ENCODE data around the gene ANKRD17.

The ANKRD17 gene

DNA sequence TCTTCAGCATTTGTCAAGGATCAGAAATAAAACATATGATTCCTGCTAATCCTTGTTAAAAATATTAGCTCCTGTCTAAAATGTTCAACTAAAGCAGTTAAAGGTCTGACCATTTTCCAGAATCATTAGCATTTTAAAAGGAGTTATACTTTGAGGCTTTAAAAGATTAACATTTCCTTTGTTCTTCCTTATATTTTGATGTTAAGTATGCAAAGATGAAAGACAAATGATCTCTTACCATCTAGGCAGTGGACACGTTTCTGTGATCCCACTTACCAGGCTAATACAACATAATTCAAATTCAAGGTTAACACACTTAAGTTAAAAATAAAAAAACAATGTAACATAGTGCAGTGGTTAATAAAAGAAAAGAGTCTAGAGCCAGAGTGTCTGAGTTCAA is 127.3 kb downstream of the ANKRD17 start:
- DNase-seq (ENCODE audit: insufficient read length, low spot score) (no peak), FAIRE-seq (no peak)

DNA sequence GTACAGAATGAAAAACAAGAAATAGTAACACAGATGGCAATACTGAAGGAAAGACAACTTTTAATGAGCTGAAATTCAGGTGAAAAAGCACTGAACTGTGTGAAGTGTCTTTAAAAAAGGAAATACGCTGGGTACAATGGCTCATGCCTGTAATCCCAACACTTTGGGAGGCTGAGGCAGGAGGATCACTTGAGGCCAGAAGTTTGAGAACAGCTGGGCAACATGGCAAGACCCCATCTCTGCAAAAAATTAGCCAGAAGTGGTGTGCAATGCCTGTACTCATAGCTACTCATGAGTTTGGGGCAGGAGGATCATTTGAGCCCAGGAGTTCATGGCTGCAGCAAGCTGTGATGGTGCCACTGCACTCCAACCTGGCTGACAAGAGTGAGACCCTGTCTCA is 129.3 kb downstream of the ANKRD17 start:
- FAIRE-seq (no peak), DNase-seq (ENCODE audit: insufficient read length, low spot score) (no peak)

DNA sequence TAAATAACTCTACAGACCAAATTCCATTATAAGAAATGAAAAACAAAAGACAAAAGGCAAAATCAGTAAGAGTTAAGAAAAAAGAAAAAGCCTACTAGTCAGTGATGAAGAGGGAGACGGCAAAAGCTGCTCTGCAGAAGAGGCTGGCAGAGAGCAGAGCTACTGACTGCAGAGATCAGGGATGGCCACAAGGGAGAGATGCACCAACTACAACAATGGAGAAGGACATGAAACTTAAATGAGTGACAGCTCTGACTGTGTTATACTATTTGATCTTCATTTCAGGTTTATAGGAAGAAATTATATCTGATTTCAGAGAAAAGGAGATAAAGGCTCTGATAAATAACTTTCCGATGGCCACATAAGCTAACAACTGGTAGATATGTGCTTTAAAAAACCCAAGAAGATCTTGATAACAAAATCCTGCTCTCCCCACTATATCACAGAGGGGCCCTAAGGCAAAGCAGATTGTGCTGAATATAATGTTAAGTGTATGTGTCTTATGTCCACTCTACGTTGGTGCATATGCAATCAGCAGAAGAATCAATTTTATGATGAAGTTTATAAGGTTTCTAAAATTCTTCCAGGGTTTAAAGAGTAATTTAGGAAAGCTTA is 130.7 kb downstream of the ANKRD17 start:
- DNase-seq (ENCODE audit: insufficient read length, low spot score) (peak; percentile 4), FAIRE-seq (no peak)

DNA sequence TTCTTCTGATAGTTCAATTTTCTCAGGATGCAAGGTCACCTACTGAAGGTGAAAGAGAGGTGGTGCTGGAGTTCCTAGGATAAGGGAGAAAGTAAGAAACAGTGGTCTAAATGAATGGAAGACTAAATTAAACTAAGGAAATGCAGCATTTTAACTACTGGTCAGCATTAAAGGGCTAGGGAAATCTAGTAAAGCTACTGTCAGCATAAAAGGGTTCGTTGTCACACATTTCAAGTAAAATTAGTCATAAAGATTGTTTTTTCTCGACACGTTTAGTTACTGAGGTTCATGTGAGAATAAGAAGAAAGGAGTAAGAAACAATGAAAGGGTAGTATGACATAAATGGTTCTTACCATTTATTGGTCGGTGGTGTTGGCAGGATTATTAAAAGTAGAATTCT is 149.1 kb downstream of the ANKRD17 start:
- FAIRE-seq = no peak
- no peak for DNase-seq (ENCODE audit: insufficient read length, low spot score)

DNA sequence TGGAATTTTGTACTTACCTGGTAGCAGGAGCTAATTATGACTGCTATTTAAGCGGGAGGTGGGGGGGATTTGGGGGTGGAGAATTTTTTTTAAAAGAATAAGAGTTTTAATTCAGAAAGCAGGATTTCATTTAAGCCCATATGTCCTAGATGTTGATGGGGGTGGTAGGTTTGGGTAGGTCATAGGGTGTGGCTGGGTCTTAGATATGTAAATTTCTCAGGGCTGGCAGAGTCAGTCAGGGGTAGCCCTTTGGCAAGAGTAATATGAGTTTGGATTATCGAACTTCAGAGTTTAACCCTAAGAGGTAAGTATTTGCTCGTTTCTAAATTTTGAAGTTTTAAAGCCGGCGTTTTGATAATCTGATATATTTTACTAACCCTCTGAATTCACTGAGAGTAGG is 153.9 kb downstream of the ANKRD17 start:
- no peak for DNase-seq (ENCODE audit: insufficient read length, low spot score)
- no peak for FAIRE-seq

DNA sequence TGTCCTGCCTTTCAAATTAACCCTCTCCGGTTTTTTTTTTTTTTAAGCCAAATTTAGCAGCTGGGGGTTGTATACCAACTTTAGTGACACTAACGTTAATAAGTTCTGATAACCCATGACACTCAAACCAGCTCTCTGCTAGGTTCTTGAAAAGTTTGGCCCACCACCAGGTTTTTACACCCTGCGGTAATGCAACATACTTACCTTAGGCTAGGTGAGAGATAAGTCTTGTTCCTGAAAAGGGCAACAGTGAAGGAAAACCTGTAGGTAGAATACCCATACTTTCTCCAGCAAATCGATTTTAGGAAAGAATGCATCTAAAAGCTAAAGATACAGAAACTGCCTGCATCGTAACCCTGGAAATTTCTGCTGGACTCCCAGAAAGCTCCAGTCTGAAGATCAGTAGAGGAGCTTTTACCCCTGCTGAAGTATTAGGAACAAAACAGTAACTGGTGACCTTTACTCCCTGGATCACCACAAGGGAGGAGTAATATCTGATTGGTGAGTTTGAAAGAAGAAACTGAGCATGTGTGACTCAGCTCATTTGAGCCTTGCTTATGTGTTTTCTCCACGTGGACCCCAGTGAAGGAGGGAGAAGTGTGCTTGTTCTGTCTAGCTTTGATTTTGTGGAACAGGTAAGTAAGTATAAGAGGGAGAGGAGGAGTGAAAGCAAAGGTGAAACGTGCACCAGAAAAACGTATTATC is 154.6 kb downstream of the ANKRD17 start:
- DNase-seq (ENCODE audit: insufficient read length, low spot score) = no peak
- FAIRE-seq = no peak

DNA sequence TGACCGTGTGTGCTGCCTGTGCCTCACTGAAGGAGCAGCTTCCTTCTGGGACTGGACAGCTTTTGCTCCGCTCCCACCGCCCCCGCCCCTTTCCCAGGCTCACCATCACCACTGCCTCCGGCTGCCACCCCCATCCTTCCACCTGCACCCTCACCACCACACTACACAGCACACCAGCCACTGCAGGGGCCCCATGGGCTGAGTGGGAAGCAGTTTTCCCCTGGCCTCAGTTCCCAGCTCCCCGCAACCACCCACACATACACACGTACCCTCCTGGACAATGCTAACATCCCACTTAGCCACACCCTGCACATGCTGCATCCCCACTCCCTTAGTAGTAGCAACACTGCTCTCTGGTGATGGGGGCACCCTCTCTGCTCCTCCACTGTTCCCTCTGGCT is 159.5 kb downstream of the ANKRD17 start:
- no peak for DNase-seq (ENCODE audit: insufficient read length, low spot score)
- no peak for FAIRE-seq

DNA sequence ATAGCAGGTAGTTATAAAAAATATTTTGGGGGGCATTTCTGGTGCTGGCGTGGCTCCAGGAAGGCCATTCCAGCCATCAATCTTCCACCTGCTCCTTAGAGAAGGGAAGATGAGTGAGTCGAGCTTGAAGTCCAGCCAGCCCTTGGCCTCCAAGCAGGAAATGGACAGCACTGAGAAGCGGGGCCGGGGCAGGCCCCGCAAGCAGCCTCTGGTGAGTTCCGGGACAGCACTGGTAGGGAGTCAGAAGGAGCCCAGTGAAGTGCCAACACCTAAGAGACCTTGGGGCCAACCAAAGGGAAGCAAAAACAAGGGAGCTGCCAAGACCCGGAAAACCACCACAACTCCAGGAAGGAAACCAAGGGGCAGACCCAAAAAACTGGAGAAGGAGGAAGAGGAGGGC is 159.9 kb downstream of the ANKRD17 start:
- DNase-seq (ENCODE audit: insufficient read length, low spot score) (no peak), FAIRE-seq (no peak)

DNA sequence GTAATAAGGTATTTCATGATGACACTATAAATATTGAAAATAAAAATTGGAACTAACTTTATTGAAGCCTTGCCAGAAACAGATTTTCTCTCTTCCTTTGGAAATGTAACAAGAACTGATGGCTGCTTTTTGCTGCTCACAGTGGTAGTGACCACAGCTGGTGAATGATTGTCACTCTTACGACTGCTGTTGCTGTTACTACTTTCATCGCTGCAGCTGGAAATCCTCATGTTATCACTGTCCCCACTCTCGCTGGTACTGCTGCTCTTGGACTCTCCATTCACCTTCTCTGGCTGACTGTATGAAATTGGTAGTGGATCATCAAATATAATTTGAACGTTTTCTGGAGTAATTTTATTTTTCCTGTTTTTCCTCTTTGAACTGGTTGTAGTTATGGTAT is 160.6 kb downstream of the ANKRD17 start:
- FAIRE-seq (no peak), DNase-seq (ENCODE audit: insufficient read length, low spot score) (no peak)

DNA sequence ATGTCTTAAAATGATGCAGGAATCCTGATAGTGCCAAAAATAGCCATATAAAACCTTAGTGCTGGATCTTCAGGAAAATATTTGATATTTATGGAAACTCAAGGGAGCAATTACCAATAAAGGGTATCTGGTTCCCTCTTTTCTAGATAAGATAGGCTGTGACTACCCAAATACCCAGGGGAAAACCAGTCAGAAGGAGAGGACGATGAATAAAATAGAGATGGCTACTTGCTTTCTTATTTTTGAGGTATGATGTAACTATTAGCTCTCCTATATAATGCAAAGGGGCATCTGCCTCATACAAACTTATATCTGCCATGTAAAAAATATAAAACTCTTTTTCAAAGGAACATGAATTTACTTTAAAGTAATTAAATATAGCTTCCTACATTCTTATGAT is 165.7 kb downstream of the ANKRD17 start:
- FAIRE-seq = no peak

DNA sequence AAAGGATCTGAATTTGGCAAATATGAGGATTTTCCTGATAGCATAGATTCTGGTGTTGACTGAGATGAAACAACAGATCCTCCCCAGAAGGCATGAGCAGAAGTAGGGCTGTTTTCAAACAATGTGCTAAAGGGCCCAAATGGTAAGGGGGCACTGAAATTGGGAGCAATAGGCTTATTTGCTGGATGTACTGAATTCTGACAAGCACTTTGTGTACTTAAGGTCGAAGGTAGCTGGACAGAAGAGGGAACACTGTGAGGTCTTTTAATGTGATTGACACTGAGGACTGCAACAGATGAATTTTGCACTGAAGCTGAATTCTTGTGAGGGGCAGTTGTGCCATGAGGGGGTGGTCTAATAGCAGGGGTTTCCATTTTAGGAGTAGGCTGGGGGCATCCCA is 167.9 kb downstream of the ANKRD17 start:
- DNase-seq (ENCODE audit: insufficient read length, low spot score) = no peak
- no peak for FAIRE-seq

More for the DNA sequence above, 165.7 kb downstream of the ANKRD17 start:
- DNase-seq (ENCODE audit: insufficient read length, low spot score) = no peak

DNA sequence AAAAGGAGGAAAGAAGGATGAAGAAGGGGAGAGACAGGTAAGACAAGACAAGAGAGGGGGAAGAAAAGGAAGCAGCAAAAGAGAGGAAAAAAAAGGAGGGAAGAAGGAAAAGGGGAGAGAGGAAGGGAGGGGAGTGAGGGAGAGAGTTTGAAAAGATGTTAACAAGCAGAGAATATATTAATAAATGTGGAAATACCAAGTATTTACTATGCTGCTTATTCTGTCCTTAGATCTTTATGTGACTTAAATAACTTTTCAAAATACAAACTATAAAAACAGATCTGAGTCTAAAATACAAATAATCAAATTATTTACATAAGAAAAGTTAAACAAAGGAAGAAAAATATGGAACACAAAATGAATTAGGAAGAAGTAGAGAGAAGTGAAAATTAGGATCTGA is 170.7 kb downstream of the ANKRD17 start:
- FAIRE-seq (no peak), DNase-seq (ENCODE audit: insufficient read length, low spot score) (no peak)

DNA sequence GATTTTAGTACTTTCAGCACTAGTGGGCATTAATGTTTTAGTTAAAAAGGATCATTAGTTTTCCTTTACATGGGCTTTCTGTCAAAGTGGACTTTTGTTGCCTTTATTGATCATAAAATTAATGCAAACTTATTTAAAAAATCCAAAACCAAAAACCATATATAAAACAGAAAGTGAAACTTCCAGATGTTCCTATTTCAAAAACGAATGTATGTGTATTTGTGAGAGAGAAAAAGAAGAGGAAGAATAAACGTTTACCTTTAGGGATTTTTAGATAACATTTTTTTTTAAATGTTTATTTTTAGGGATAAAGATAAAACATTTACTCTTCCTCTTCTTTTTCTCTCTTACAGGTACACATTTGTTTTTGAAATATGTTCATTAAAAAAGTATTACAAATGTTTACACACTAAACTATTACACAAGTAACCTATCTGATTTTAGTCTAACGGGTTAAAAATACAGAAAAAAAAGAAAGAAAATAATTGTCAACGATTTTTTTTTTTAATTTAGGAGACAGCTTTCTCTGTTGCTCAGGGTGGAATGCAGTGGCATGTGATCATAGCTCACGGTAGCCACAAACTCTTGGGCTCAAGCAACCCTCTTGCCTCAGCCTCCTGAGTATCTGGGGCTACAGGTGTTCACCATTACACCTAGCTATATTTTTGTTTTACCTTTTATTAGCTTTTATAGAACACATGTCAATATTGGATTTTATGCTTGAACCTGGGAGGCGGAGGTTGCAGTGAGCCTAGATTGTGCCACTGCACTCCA is 172.3 kb downstream of the ANKRD17 start:
- FAIRE-seq (no peak), DNase-seq (ENCODE audit: insufficient read length, low spot score) (no peak)

DNA sequence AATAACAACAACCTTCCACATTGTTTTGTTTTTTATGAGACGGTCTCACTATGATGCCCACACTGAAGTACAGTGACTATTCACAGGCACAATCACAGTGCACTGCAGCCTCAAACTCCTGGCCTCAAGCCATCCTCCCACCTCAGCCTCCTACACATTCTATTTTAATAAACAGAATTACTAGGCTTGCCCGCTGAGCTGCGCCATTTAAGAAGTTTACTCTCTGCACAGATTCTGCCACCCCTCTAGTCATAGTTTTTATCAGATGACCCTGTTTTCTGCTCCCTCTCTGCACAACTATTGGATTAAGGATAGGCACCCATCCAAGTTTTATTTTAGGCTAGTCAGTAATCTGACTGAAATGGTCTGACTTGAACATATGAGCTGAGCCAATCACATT is 177.8 kb downstream of the ANKRD17 start:
- DNase-seq (ENCODE audit: insufficient read length, low spot score) = no peak

DNA sequence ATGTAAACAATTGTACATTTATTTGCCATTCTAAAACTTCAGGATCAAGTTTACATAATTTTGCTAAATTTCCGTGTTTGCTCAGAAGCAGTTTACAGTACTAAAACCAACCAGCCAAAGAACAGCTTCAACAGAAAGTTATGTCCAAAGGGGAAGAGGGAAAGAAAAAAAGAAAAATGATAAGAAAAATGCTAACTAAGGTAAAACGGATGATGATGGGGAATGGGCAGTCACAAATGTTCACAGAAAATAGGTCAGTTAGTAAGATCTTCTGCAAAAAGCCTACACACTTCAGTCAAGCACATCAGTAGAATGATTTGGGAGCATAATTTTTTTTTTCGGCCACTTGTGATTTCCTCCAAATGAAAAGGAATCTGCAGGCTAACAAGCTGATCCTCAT is 182.8 kb downstream of the ANKRD17 start:
- DNase-seq (ENCODE audit: insufficient read length, low spot score) (no peak), FAIRE-seq (no peak)

More for the DNA sequence above, 177.8 kb downstream of the ANKRD17 start:
- FAIRE-seq = no peak

DNA sequence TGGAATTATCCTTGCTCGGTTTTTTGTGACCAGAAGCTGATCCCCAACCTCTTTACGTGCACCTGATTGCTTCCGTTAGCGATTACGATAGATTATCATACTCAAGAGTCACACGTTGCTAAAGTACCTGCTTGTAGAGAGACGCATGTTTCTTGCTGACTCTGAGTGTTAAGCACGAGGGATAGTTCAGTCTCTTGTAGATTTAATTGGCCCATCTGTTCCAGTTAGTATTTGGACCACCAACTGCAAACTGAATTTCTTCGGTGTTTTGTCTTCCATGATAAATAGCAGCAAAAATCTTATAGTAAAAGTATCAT is 188.6 kb downstream of the ANKRD17 start:
- no peak for DNase-seq (ENCODE audit: insufficient read length, low spot score)
- no peak for FAIRE-seq

DNA sequence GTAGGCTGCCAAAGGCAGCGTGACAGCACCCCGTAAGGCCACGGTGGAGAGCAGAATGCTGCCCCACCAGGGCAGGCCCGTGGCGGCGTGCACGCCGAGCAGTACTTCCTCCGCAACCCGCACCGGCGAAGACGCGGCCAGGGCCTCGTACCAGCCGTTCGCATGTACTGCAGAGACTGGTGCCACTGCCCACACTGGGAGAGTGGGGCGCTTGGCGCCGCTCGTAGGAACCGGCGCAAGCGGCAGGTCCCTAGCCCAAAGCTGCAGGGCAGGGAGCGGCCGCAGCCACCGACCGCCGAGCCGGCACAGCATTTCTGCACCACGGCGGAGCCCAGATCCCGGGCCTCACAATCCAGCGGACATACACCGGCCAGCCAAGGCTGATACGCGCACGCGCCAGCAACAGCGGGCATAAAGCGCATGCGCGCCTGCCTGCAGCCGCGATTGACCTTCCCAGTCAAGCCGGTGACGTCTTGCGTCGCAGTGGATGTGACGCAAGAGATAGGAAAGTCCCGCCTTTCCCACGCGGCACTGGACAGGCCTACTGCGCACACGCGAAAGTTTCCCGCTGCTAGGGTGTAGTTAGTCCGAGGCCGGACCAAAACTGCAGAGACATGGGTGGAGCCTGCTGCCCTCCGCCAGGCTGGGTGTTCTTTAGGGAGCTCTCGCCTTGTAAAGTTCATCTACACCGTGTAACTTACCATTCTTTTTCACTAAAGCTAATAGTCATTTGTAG is 189.1 kb downstream of the ANKRD17 start, which contains the start of gene COX18:
Gene COX18, minus strand, starts transcription at position 379 of the 736 bp plus-strand sequence. Its CDS starts 67 bp downstream, at position 312.
- DNase-seq (ENCODE audit: insufficient read length, low spot score) = peak; percentile 85
- peak; percentile 91 for FAIRE-seq

DNA sequence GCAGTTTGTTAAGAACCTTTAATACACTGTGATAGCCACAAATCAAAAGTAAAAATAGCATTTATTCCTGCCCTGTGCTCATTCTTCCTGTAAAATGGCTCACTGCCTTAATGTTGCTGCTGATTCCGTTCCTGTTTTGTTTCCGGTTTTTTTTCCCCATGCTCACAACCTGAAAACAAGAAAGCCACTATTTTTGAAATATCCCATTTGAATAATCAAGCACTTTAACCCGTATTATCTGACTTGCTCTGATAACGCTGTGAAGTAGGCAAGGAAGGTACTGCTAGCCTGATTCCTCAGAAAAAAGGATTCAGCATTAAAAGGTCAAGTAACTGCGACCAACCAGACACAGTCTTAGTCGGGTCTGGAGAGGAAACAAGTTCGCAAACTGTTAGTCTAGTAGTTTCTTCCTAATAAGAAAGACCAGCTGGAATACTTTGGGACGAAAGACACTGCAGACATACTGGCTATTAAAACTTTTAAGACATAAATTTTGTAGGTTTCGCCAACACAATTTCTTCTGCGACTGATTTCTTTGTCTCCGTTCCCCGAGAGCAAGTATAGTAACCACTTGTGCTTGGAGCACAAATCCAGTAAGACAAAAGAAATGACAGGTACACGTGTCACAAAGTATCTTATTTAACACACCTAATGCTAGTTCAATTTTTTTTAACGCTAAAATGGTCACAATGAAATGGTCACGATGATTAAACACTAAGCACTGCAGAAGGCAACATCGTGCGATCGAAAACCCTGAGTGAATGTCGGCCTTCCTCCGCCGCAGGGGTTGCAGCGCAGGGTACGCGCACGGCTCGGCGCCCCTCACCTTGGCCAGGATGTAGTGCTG is 189.9 kb downstream of the ANKRD17 start:
- no peak for FAIRE-seq
- DNase-seq (ENCODE audit: insufficient read length, low spot score) = no peak

DNA sequence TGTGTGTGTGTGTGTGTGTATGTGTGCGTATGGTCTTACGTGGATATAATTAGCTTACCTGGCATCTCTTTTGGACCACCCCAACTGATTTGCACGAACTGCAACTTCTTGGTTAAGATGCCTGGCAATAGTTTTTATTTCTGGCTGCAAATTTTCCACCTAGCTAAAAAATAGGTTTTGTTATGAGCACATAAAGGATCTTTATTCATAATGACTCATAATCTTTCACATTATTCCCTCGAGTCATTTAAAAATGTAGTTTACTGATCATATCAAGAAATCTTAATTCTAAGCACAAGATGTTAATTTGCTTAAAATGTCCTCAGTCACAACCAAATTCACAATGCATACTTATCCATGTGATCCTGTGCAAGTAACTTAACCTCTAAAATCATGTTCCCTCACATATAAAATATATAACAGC is 190.6 kb downstream of the ANKRD17 start:
- DNase-seq (ENCODE audit: insufficient read length, low spot score) (no peak), FAIRE-seq (no peak)

DNA sequence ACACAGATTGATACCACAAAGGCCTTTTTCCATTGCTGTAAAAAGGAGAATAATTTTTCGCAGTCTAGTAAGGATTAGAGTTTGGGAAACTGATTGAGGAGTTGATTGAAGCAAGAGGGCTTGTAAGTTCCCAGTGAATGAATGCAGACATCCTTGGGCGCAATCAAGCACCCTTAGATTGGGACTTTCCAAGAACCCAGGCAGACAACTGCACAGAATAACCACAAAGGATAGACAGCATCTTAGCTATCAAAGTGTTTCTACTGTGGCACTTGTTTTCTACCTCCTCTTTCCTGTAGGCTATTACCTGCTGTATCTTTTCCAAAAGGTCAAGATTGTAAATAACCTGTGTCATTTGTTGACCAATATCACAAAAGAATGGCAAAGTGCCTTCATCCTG is 191.7 kb downstream of the ANKRD17 start:
- FAIRE-seq (no peak), DNase-seq (ENCODE audit: insufficient read length, low spot score) (no peak)

Measured in HTR-8/SVneo (cell line).